Chondrocyte (in vitro differentiated cells): ENCODE data around the gene CETN1. TPM values are rescaled to one million over a fixed set of nuclear protein-coding genes. Genes with fewer than 3 reads are reported as not detected.

Experiments
- DNase-seq: peaks from one replicate; pipeline ENCODE4 v3.0.0; 2021; ENCODE audit warnings: mixed read lengths, low spot score
- H3K27ac Mint-ChIP-seq: one replicate; pipeline ENCODE4 v1.8.0; 2021; ENCODE audit warnings: mild to moderate bottlenecking, moderate library complexity, mixed read lengths; ENCODE audit not compliant: unreplicated experiment
- H3K27me3 Mint-ChIP-seq: 2 replicates; pipeline ENCODE4 v1.8.0; 2021; ENCODE audit warnings: low read depth, mixed read lengths
- H3K36me3 Mint-ChIP-seq: 2 replicates; pipeline ENCODE4 v1.8.0; 2021; ENCODE audit warnings: low read depth, mixed read lengths
- H3K4me1 Mint-ChIP-seq: 2 replicates; pipeline ENCODE4 v1.8.0; 2021; ENCODE audit warnings: low read depth, mild to moderate bottlenecking, mixed read lengths
- H3K4me3 Mint-ChIP-seq: one replicate; pipeline ENCODE4 v1.8.0; 2021; ENCODE audit warnings: mild to moderate bottlenecking, moderate library complexity, mixed read lengths; ENCODE audit not compliant: unreplicated experiment
- H3K9me3 Mint-ChIP-seq: 2 replicates; pipeline ENCODE4 v1.8.0; 2021; ENCODE audit warnings: low read depth, mixed read lengths
- CTCF ChIP-seq: fragments of 200-600 bp; sonication (generic); IDR thresholded peaks from 2 replicates; pipeline ENCODE4 v1.5.0; 2021; ENCODE audit warnings: antibody characterized with exemption, mild to moderate bottlenecking, moderate library complexity
- total RNA-seq: library from RNA; stranded (reverse); gene quantifications from 3 replicates; pipeline ENCODE4 v1.2.1, GENCODE V29; 2021

Gene CETN1
- total RNA-seq, 1 donor from 2014 or later = not detected

DNA sequence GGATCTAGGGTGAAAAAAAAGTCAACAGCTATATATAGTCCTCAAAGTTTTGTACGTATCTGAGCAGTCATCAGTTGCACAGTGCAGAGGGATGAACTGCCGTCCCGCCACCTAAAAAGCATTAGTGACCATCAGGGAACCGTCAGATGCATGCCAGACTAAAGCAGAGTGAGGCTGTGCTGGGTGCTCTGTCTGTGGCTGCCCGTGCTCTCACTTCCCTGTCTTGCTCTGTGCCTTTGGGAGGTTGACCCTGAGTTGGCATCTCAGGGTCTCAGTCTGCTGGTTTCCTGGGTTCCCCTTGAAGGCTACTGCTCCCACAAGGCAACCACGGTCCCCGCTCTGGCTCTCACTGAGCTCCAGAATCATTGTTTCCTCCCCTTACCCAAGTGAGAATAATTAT lies 27.8 kb downstream of the CETN1 start:
- Mint-ChIP-seq H3K9me3 (no peaks in the 10 kb centered on the region), H3K36me3 (no peaks in the 10 kb centered on the region), H3K4me1 (peaks cover 6% of the 10 kb centered on the region), H3K4me3 (no peak overlapping the region), H3K27me3 (no peaks in the 10 kb centered on the region), H3K27ac (no peak overlapping the region)
- no peak for TF ChIP-seq CTCF
- DNase-seq = no peak

DNA sequence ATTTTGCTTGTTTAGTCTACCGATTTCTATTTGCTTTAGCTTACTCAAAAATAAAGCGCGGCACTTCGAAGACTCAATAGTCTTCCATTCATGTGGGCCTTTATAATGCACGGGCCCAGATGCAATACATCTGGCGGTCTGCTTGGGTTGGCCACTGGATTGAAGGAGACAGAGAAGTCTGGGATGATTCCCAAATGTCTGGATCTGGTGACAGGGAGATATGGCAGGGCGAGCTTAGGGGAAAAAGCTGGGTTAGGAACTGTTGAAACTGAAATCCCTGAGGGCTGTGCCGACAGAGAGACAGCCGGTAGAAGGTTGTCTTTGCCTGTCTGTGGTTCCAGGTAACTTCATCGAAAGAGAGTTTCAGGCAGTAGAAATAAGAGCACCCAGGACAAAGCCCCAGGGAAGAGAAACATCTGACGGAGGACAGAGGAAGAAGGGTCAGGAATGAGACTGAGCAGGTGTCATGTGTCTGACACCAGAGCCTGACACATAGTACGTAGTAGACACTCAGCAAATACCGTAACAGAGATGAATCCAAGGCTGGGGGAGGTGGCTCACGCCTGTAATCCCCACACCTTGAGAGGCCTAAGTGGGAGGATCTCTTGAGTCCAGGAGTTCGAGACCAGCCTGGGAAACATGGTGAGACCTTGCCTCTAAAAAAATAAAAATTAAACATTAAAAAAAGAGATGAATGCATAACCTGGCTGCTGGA lies 30.2 kb downstream of the CETN1 start:
- Mint-ChIP-seq H3K27me3 (no peaks in the 10 kb centered on the region), H3K27ac (no peak overlapping the region), H3K4me3 (no peak overlapping the region), H3K4me1 (no peaks in the 10 kb centered on the region), H3K9me3 (no peaks in the 10 kb centered on the region), H3K36me3 (no peaks in the 10 kb centered on the region)
- no peak for TF ChIP-seq CTCF
- DNase-seq = no peak

- DNase-seq = no peak
- no peaks in the 10 kb centered on the region for H3K4me1 Mint-ChIP-seq
- H3K27ac Mint-ChIP-seq = no peak overlapping the region
- H3K9me3 Mint-ChIP-seq = no peaks in the 10 kb centered on the region
- no peaks in the 10 kb centered on the region for H3K36me3 Mint-ChIP-seq
- no peak for TF ChIP-seq CTCF
- no peak overlapping the region for H3K4me3 Mint-ChIP-seq
- H3K27me3 Mint-ChIP-seq = no peaks in the 10 kb centered on the region
Observed at GRCh38 chr18:612156-612555, 32.0 kb downstream of the CETN1 start.

DNA sequence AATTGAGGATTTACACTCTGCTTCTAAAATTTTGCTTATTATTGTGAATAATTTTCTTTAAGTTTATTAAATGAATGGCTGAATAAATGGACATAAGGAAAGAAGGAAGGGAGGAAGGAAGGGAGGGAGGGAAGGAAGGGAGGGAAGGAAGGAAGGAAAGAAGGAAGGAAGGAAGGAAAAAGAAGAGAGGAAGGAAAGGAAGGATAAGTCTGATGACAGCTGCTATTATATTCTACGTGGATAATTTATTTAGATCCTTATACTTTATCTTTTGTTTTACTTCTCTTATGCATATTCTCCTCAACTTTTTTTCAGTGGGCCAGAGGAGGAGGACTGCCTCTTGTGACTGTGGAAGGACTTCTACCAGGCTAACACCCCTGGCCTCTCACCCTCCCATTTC lies 34.0 kb downstream of the CETN1 start:
- Mint-ChIP-seq H3K27me3 (no peaks in the 10 kb centered on the region), H3K9me3 (no peaks in the 10 kb centered on the region), H3K4me1 (no peaks in the 10 kb centered on the region), H3K27ac (no peak overlapping the region), H3K36me3 (no peaks in the 10 kb centered on the region), H3K4me3 (no peak overlapping the region)
- no peak for TF ChIP-seq CTCF
- no peak for DNase-seq

DNA sequence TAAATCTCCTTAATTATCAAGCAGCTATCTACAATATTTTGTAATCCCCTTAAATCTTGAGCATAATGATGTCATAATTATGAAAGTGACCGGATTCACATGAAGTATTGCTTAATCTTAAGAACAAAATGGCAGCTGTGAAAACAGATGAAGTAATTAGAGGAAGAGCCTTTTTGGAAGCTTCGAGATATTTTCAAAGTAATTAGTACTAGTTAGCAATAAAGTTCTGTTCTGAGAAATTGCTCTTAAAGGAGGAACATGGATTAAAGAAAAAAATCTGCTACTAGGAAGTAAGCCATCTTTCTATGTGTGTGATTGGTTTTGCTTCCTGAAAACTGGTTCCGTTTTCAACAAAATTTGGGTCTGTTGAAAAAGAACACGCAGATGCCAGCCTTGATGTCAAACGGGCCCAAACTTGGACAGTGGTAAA lies 34.9 kb downstream of the CETN1 start:
- Mint-ChIP-seq H3K27ac (no peak overlapping the region), H3K4me3 (no peak overlapping the region), H3K27me3 (no peaks in the 10 kb centered on the region), H3K9me3 (no peaks in the 10 kb centered on the region), H3K36me3 (no peaks in the 10 kb centered on the region), H3K4me1 (no peaks in the 10 kb centered on the region)
- DNase-seq = no peak
- no peak for TF ChIP-seq CTCF
